Forelimb muscle (tissue), 1 donor: ENCODE measurements around the gene CTIF. TPM values are rescaled to one million over a fixed set of nuclear protein-coding genes. Genes with fewer than 3 reads are reported as not detected.

ENCODE experiments used
- DNase-seq: peaks from one replicate; pipeline ENCODE4 v3.0.0-alpha.2; 2013; ENCODE audit warnings: low read depth
- polyA plus RNA-seq: library from polyadenylated mRNA; unstranded; fragments of 120-200 nt; gene quantifications from one replicate; pipeline ENCODE4 v1.2.1, GENCODE V29; 2013; ENCODE audit not compliant: insufficient read length

The CTIF gene
- polyA plus RNA-seq, 1 donor: 35.6 TPM

- DNase-seq: no peak
These were observed 213.6 kb downstream of the CTIF start for GRCh38 chr18:48752478-48752877.

- no peak for DNase-seq
These were observed 214.1 kb downstream of the CTIF start for GRCh38 chr18:48752928-48753327.

- no peak for DNase-seq
These were observed 214.9 kb downstream of the CTIF start for GRCh38 chr18:48753691-48754090.

GRCh38 chr18:48754559-48754958 lies 215.7 kb downstream of the CTIF start:
- no peak for DNase-seq

- no peak for DNase-seq
These were observed 216.2 kb downstream of the CTIF start for GRCh38 chr18:48754993-48755473.

GRCh38 chr18:48756511-48757226 lies 217.8 kb downstream of the CTIF start:
- no peak for DNase-seq

- DNase-seq: no peak
These were observed 218.5 kb downstream of the CTIF start for GRCh38 chr18:48757367-48757766.

- DNase-seq: no peak
These were observed 219.1 kb downstream of the CTIF start for GRCh38 chr18:48757906-48758305.

GRCh38 chr18:48761582-48761981 lies 222.8 kb downstream of the CTIF start:
- no peak for DNase-seq

- no peak for DNase-seq
These were observed 223.2 kb downstream of the CTIF start for GRCh38 chr18:48762022-48762421.

- DNase-seq: no peak
These were observed 224.2 kb downstream of the CTIF start for GRCh38 chr18:48762836-48763718.

- DNase-seq: no peak
These were observed 224.9 kb downstream of the CTIF start for GRCh38 chr18:48763719-48764100.

- DNase-seq: no peak
These were observed 226.2 kb downstream of the CTIF start for GRCh38 chr18:48765053-48765452.

GRCh38 chr18:48766026-48766425 lies 227.2 kb downstream of the CTIF start:
- DNase-seq: no peak

GRCh38 chr18:48766487-48766886 lies 227.7 kb downstream of the CTIF start:
- no peak for DNase-seq

- no peak for DNase-seq
These were observed 228.4 kb downstream of the CTIF start for GRCh38 chr18:48767090-48767690.

- DNase-seq: no peak
These were observed 230.3 kb downstream of the CTIF start for GRCh38 chr18:48769006-48769636.

GRCh38 chr18:48770243-48770642 lies 231.4 kb downstream of the CTIF start:
- no peak for DNase-seq

GRCh38 chr18:48771641-48772375 lies 233.0 kb downstream of the CTIF start:
- DNase-seq: no peak

GRCh38 chr18:48772457-48772856 lies 233.6 kb downstream of the CTIF start:
- DNase-seq: no peak

- DNase-seq: no peak
These were observed 235.0 kb downstream of the CTIF start for GRCh38 chr18:48773821-48774220.
